Activated CD8-positive, alpha-beta memory T cell treated with anti-CD3 and anti-CD28 coated beads, Interleukin-2, amount 10 ng/mL, durations not matched to agents 7 days and 5 days (primary cell): ENCODE measurements around the gene STX16. TPM values are rescaled to one million over a fixed set of nuclear protein-coding genes. Genes with fewer than 3 reads are reported as not detected.
A peak's percentile ranks its signal among the peaks of the same experiment; 100 is the strongest.
"Not testable (repeated sequence)": the region's sequence is repeated elsewhere in the genome, so short reads cannot be mapped to it uniquely, and the experiment has no call there.

ENCODE experiments used
- ATAC-seq: fragments of 150-1000 bp; cut with Tn5 transposase; one replicate; pipeline ENCODE4 v1.10.0; 2021; ENCODE audit warnings: moderate library complexity
- CTCF ChIA-PET: fragments of 350-600 bp; sonication (Branson Sonifier 250); formaldehyde crosslinking; loops from one replicate; lab custom pipeline; 2021; ENCODE audit warnings: antibody characterized with exemption; lab: Charles Lee
- DNase-seq: peaks from one replicate; pipeline ENCODE4 v3.0.0-alpha.2; 2020
- H3K27ac Mint-ChIP-seq: one replicate; pipeline ENCODE4 v1.8.0; 2021; ENCODE audit warnings: mild to moderate bottlenecking, mixed read lengths
- H3K27me3 Mint-ChIP-seq: one replicate; pipeline ENCODE4 v1.8.0; 2021; ENCODE audit warnings: mixed read lengths
- H3K36me3 Mint-ChIP-seq: one replicate; pipeline ENCODE4 v1.8.0; 2021; ENCODE audit warnings: mild to moderate bottlenecking, mixed read lengths
- H3K4me1 Mint-ChIP-seq: one replicate; pipeline ENCODE4 v1.8.0; 2021; ENCODE audit warnings: mixed read lengths
- H3K4me3 Mint-ChIP-seq: one replicate; pipeline ENCODE4 v1.8.0; 2021; ENCODE audit warnings: mild to moderate bottlenecking, moderate library complexity, mixed read lengths
- H3K9me3 Mint-ChIP-seq: one replicate; pipeline ENCODE4 v1.8.0; 2022; ENCODE audit warnings: low read depth, mixed read lengths
- total RNA-seq, 2 experiments: library from RNA; stranded (reverse); gene quantifications; one replicate each; pipeline ENCODE4 v1.2.3, GENCODE V29; 2021

The STX16 gene
- total RNA-seq, 2 experiments from 2014 or later: 120 to 165 TPM

DNA sequence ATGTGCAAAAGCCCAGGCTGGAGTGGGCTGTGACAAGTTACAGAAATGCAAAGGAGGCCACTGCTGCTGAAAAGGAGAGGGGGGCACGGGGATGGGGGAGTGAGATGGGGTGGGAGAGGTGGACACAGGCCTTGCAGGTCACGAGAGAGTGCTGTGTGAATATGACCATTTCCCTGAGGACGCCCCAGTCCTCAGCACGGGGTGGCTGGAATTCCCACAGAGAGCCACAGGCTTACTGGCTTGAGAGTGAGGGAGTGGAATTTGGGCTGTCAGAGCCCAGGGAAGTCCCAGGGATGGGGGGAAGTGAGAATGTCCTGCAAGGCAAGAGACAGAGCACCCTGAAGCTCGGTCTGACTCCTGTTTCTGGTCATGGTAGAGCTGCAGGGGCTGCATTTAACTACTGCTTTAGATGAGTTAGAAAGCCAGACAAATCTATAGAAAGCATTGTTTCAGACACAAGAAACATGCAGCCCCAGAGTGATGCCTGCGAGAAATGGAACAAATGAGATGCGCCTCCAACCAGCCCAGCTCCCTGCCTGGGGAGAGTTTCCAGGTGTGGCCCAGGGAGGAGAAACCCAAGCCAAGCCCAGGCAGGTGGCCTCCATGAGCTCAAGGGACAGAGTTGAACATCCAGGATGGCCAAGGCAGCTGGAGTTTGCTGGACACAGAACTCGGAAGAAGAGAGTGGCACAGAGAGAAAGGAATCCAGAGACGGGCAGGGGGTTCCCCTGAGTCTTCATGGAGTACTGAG lies 72.0 kb downstream of the STX16 start:
- H3K27ac Mint-ChIP-seq: no peak overlapping the region
- no peaks in the 10 kb centered on the region for H3K4me1 Mint-ChIP-seq
- H3K36me3 Mint-ChIP-seq: no peaks in the 10 kb centered on the region
- ATAC-seq: no peak
- H3K27me3 Mint-ChIP-seq: peaks cover 55% of the 10 kb centered on the region
- no peak overlapping the region for H3K4me3 Mint-ChIP-seq
- H3K9me3 Mint-ChIP-seq: peaks cover 1% of the 10 kb centered on the region
- CTCF ChIA-PET: no interaction called here
- DNase-seq: peak; percentile 25

- no peaks in the 10 kb centered on the region for H3K36me3 Mint-ChIP-seq
- no peak overlapping the region for H3K27ac Mint-ChIP-seq
- DNase-seq (peak; percentile 25), ATAC-seq (no peak)
- H3K27me3 Mint-ChIP-seq: peaks cover 58% of the 10 kb centered on the region
- no peaks in the 10 kb centered on the region for H3K4me1 Mint-ChIP-seq
- no peak overlapping the region for H3K4me3 Mint-ChIP-seq
- CTCF ChIA-PET: no interaction called here
- peaks cover 1% of the 10 kb centered on the region for H3K9me3 Mint-ChIP-seq
Measured at GRCh38 chr20:58723628-58723984, 72.5 kb downstream of the STX16 start.

- peaks cover 66% of the 10 kb centered on the region for H3K27me3 Mint-ChIP-seq
- H3K4me1 Mint-ChIP-seq, CTCF ChIA-PET, ATAC-seq, H3K4me3 Mint-ChIP-seq, H3K27ac Mint-ChIP-seq, H3K9me3 Mint-ChIP-seq, DNase-seq, H3K36me3 Mint-ChIP-seq: not testable (repeated sequence)
Measured at GRCh38 chr20:58726156-58726555, 75.1 kb downstream of the STX16 start.

Other genes with a start within 250 kb of the STX16 start
- gene APCDD1L, start 135.9 kb upstream of the STX16 start, total RNA-seq: not detected
- gene NPEPL1, start 41.5 kb downstream of the STX16 start, total RNA-seq: 10 to 100 TPM; 19.3 to 30.4 TPM
- gene GNAS-AS1, start 199.6 kb downstream of the STX16 start, total RNA-seq: 1 to 10 TPM in 1 of 2 experiments, under 1 TPM in 1; 0.89 to 1.8 TPM
- 100 to 1,000 TPM; 817 to 859 TPM for gene GNAS, start 201.4 kb downstream of the STX16 start, total RNA-seq